Measurements from ENCODE around the gene NOX3. TPM values are rescaled to one million over a fixed set of nuclear protein-coding genes. Genes with fewer than 3 reads are reported as not detected.

The NOX3 gene
- total and polyA plus RNA-seq, 2 donors (not counting 1 experiment from before 2014, with no cell fraction given) = not detected

- POLR2A ChIA-PET = no interaction called here
- CTCF ChIA-PET = no interaction called here
- Histone ChIP-seq H4K20me1 (ENCODE audit: control insufficient read depth, insufficient read depth, low read length, poor library complexity, severe bottlenecking) (no peaks in the 10 kb centered on the region), H2AFZ (ENCODE audit: insufficient read depth, low read depth, low read length, poor library complexity, severe bottlenecking) (no peak overlapping the region), H3K36me3 (replicated peaks in 1 of 2; ENCODE audit: control extremely low read depth in 1 of 2, control insufficient read depth in 1 of 2, extremely low read depth in 1 of 2, insufficient read depth in 2 of 2, low read length in 1 of 2) (no peaks in the 10 kb centered on the region), H3K4me1 (ENCODE audit: control insufficient read depth in 2 of 2, insufficient read depth in 2 of 2, low read length in 2 of 2) (peaks cover 0 to 3% of the 10 kb centered on the region in 2 donors), H3K79me2 (ENCODE audit: control insufficient read depth, insufficient read depth, low read length) (no peaks in the 10 kb centered on the region), H3K27me3 (replicated peaks in 1 of 4; ENCODE audit: control extremely low read depth in 1 of 4, control insufficient read depth in 3 of 4, insufficient read depth in 4 of 4, low read length in 3 of 4) (no peaks in the 10 kb centered on the region), H3K27ac (ENCODE audit: low read length in 2 of 2) (no peak overlapping the region), H3K9ac (ENCODE audit: low read length) (no peak overlapping the region), H3K4me3 (ENCODE audit: control extremely low read depth in 1 of 5, extremely low read depth in 1 of 5, insufficient read depth in 1 of 5, low read depth in 2 of 5, low read length in 4 of 5) (no peak overlapping the region), H3K4me2 (replicated peaks; ENCODE audit: low read depth, low read length, poor library complexity, severe bottlenecking) (no peak overlapping the region), H3K9me3 (ENCODE audit: control extremely low read depth in 1 of 3, control insufficient read depth in 2 of 3, insufficient read depth in 1 of 3, low read length in 2 of 3) (peaks cover 0 to 3% (median 0%) of the 10 kb centered on the region in 3 donors)
- ATAC-seq (ENCODE audit: low read depth) (no peak), DNase-seq (no peak)
- intact Hi-C loops (cut with micrococcal nuclease) = no loop called here
- H3K27ac Mint-ChIP-seq = no peak overlapping the region
- TF ChIP-seq EZH2 (IDR thresholded peaks at IDR 0.05; ENCODE audit: borderline replicate concordance, insufficient read depth, low read depth, low read length, poor library complexity, severe bottlenecking) (no peak), CTCF (IDR thresholded peaks at IDR 0.05) (no peak)
- H3K4me1 Mint-ChIP-seq = peaks cover 4% of the 10 kb centered on the region
- no peak overlapping the region for H3K4me3 Mint-ChIP-seq
- no peaks in the 10 kb centered on the region for H3K9me3 Mint-ChIP-seq (ENCODE audit: insufficient read depth)
- no peaks in the 10 kb centered on the region for H3K27me3 Mint-ChIP-seq
- 95% methylated on average over 7 of the region's 11 CpGs for WGBS (ENCODE audit: insufficient coverage)
These were observed 39.6 kb upstream of the NOX3 start for GRCh38 chr6:155495011-155495768.

- DNase-seq (peak; percentile 8), ATAC-seq (ENCODE audit: low read depth) (peak; percentile 28)
- Mint-ChIP-seq H3K4me1 (peaks cover 4% of the 10 kb centered on the region), H3K9me3 (ENCODE audit: insufficient read depth) (no peaks in the 10 kb centered on the region), H3K27me3 (peaks cover 3% of the 10 kb centered on the region), H3K27ac (no peak overlapping the region), H3K4me3 (no peak overlapping the region)
- no CpG with 5 or more reads among the region's 4 CpGs for WGBS (ENCODE audit: insufficient coverage)
- H3K27me3 ChIP-seq (replicated peaks in 1 of 4; ENCODE audit: control extremely low read depth in 1 of 4, control insufficient read depth in 3 of 4, insufficient read depth in 4 of 4, low read length in 3 of 4) = no peaks in the 10 kb centered on the region
- no peak for TF ChIP-seq CTCF (IDR thresholded peaks at IDR 0.05)
- TF ChIP-seq EZH2 (IDR thresholded peaks at IDR 0.05; ENCODE audit: borderline replicate concordance, insufficient read depth, low read depth, low read length, poor library complexity, severe bottlenecking) = no peak
- H3K4me2 ChIP-seq (replicated peaks; ENCODE audit: low read depth, low read length, poor library complexity, severe bottlenecking) = no peak overlapping the region
- no peak overlapping the region for H2AFZ ChIP-seq (ENCODE audit: insufficient read depth, low read depth, low read length, poor library complexity, severe bottlenecking)
- POLR2A ChIA-PET = no interaction called here
- H3K4me3 ChIP-seq (ENCODE audit: control extremely low read depth in 1 of 5, extremely low read depth in 1 of 5, insufficient read depth in 1 of 5, low read depth in 2 of 5, low read length in 4 of 5) = no peak overlapping the region
- no peaks in the 10 kb centered on the region for H4K20me1 ChIP-seq (ENCODE audit: control insufficient read depth, insufficient read depth, low read length, poor library complexity, severe bottlenecking)
- CTCF ChIA-PET = no interaction called here
- H3K4me1 ChIP-seq (ENCODE audit: control insufficient read depth in 2 of 2, insufficient read depth in 2 of 2, low read length in 2 of 2) = peaks cover 0 to 3% of the 10 kb centered on the region in 2 donors
- no peak overlapping the region for H3K27ac ChIP-seq (ENCODE audit: low read length in 2 of 2)
- intact Hi-C loops (cut with micrococcal nuclease) = no loop called here
- peaks cover 0 to 3% (median 0%) of the 10 kb centered on the region in 3 donors for H3K9me3 ChIP-seq (ENCODE audit: control extremely low read depth in 1 of 3, control insufficient read depth in 2 of 3, insufficient read depth in 1 of 3, low read length in 2 of 3)
- H3K79me2 ChIP-seq (ENCODE audit: control insufficient read depth, insufficient read depth, low read length) = no peaks in the 10 kb centered on the region
- H3K36me3 ChIP-seq (replicated peaks in 1 of 2; ENCODE audit: control extremely low read depth in 1 of 2, control insufficient read depth in 1 of 2, extremely low read depth in 1 of 2, insufficient read depth in 2 of 2, low read length in 1 of 2) = no peaks in the 10 kb centered on the region
- H3K9ac ChIP-seq (ENCODE audit: low read length) = no peak overlapping the region
These were observed 38.1 kb upstream of the NOX3 start for GRCh38 chr6:155493694-155494143.

Data from B cell (primary cell).